IPS-18a (cell line): Measurements from ENCODE around the gene CNPY3.
"Not testable (repeated sequence)": the region's sequence is repeated elsewhere in the genome, so short reads cannot be mapped to it uniquely, and the experiment has no call there.

Experiments
- H3K27ac ChIP-seq: one replicate; pipeline ENCODE4 v1.5.1; 2013; ENCODE audit warnings: low read length
- H3K27me3 ChIP-seq: one replicate; pipeline ENCODE4 v1.6.1; 2013; ENCODE audit warnings: mild to moderate bottlenecking, low read length; ENCODE audit not compliant: control insufficient read depth, insufficient read depth
- H3K36me3 ChIP-seq: one replicate; pipeline ENCODE4 v1.6.1; 2013; ENCODE audit warnings: low read depth, low read length; ENCODE audit not compliant: control insufficient read depth
- H3K4me1 ChIP-seq: one replicate; pipeline ENCODE4 v1.6.1; 2013; ENCODE audit warnings: low read depth, low read length; ENCODE audit not compliant: control insufficient read depth
- H3K4me3 ChIP-seq: one replicate; pipeline ENCODE4 v1.5.1; 2013; ENCODE audit warnings: low read length
- H3K9ac ChIP-seq: one replicate; pipeline ENCODE4 v1.6.1; 2013; ENCODE audit warnings: mild to moderate bottlenecking, low read length, moderate library complexity
- H3K9me3 ChIP-seq: one replicate; pipeline ENCODE4 v1.6.1; 2013; ENCODE audit warnings: low read depth, low read length; ENCODE audit not compliant: control insufficient read depth

Gene CNPY3

DNA sequence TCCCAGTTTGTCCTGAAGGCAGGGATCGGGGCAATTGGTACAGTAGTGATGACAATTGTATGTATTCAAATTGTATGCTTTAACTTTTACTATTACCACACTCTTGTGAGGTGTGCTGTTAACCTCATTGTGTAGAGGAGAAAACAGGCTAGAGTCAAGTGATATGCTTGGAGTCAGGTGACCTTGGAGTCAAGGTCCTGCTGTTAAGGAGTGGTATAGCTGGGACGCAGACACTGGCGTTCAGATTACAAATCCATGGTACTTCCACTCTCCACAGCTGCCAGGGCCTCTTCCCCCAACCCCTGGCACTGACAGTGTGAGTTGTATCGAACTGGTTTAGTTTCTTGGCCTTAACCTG, 10.5 kb downstream of the CNPY3 start:
- no peaks in the 10 kb centered on the region for H3K4me1 ChIP-seq
- H3K9me3 ChIP-seq: no peaks in the 10 kb centered on the region

DNA sequence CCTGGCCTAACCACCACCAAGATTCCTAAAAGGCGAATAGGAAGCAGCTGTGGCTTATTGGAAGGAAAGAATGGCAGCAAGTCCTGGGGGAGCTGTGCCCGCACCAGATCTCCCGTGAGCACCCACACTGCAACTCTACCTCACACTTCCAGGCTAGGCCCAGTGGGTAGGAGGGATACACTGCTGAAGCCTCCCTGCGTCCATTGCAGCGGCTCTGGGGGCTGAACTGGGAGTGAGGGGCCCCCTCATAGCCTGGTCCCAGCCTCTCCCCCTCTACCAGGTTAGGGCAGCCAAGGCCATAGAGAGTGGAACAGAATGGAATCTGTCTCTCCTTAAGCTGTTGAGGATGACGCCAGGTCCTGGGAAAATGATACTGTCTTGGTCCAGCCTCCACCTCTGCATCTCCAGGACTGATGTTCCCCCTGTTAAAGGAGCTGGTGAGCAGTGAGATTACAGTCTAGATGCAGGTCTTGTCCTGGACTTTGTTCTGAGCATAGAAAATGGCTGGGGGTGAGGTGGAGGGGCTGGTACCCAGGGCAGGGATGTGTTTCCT, 11.3 kb downstream of the CNPY3 start:
- Histone ChIP-seq H3K27me3 (no peaks in the 10 kb centered on the region), H3K4me1 (no peaks in the 10 kb centered on the region), H3K36me3 (peaks cover 37% of the 10 kb centered on the region), H3K9ac (no peak overlapping the region), H3K9me3 (no peaks in the 10 kb centered on the region), H3K4me3 (no peak overlapping the region), H3K27ac (no peak overlapping the region)

More for the DNA sequence above, 10.5 kb downstream of the CNPY3 start:
- Histone ChIP-seq H3K9ac (no peak overlapping the region), H3K4me3 (no peak overlapping the region), H3K27ac (no peak overlapping the region), H3K36me3 (peaks cover 43% of the 10 kb centered on the region), H3K27me3 (no peaks in the 10 kb centered on the region)

- not testable (repeated sequence) for H3K9ac ChIP-seq, H3K27ac ChIP-seq, H3K9me3 ChIP-seq, H3K27me3 ChIP-seq, H3K4me3 ChIP-seq, H3K4me1 ChIP-seq
- peaks cover 29% of the 10 kb centered on the region for H3K36me3 ChIP-seq
Observed at GRCh38 chr6:42941356-42941755, 12.1 kb downstream of the CNPY3 start.

DNA sequence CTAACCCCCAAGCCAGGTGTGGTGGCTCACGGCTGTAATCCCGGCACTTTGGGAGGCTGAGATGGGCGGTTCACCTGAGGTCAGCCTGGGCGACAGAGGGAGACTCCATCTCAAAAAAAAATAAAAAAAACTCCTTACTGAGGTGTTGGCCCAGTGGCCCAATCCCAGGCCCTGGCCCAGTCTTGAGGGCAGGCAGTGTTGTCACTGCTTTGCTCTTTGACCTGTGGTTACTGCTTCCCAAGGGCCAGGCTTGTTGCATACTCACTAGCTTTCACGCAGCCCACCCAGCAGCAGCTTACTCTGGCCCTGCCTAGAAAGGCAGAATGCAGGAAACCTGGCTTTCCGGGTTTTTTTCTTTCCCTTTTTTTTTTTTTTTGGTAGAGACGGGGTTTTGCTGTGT, 13.2 kb downstream of the CNPY3 start:
- H3K9ac ChIP-seq: no peak overlapping the region
- no peak overlapping the region for H3K27ac ChIP-seq
- no peaks in the 10 kb centered on the region for H3K4me1 ChIP-seq
- H3K4me3 ChIP-seq: no peak overlapping the region
- H3K36me3 ChIP-seq: peaks cover 18% of the 10 kb centered on the region
- no peaks in the 10 kb centered on the region for H3K9me3 ChIP-seq
- no peaks in the 10 kb centered on the region for H3K27me3 ChIP-seq

DNA sequence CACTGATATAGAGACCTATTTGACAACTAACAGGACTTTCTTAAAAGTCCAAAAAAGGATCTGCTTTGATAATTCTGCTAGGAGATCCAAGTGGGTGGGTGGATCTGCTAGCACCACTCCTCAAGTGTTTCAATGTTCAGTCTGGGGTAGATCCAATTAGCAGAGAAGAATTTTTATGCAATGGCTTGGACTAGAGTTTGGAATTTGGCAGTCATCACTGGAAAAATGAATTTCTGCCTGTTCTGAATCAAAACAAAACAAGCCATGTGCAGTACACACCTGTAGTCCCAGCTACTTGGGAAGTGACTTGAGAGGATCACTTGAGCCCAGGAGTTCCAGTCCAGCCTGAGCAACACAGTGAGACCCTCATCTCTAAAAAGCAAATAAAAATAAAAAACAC, 18.7 kb downstream of the CNPY3 start:
- Histone ChIP-seq H3K27me3 (no peaks in the 10 kb centered on the region), H3K9ac (no peak overlapping the region), H3K4me1 (no peaks in the 10 kb centered on the region), H3K36me3 (no peaks in the 10 kb centered on the region), H3K9me3 (no peaks in the 10 kb centered on the region), H3K27ac (no peak overlapping the region), H3K4me3 (no peak overlapping the region)

GRCh38 chr6:42952389-42952788, 23.1 kb downstream of the CNPY3 start:
- no peak overlapping the region for H3K9ac ChIP-seq
- H3K4me3 ChIP-seq: no peak overlapping the region
- no peaks in the 10 kb centered on the region for H3K9me3 ChIP-seq
- no peak overlapping the region for H3K27ac ChIP-seq
- H3K4me1 ChIP-seq: no peaks in the 10 kb centered on the region
- H3K36me3 ChIP-seq: no peaks in the 10 kb centered on the region
- no peaks in the 10 kb centered on the region for H3K27me3 ChIP-seq

DNA sequence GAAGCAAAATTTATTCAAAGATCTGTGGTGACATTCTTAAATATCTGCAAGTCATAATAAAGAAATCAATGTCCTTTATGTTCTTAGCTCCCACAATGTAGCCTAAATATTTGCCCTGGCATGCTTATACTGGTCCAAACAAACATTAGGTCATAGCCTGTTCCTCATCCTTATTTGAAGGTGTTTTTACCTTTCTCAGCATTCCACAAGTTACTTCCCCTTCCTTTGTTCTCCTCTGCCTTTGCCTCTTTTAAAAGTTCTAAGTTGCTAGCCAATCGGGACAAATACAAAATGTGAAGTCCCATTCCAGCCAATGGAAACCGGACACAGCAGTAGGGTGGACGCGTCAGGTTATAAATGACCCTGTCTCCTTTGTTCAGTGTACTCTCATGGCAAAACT, 25.1 kb downstream of the CNPY3 start:
- H3K27ac ChIP-seq, H3K4me3 ChIP-seq, H3K9me3 ChIP-seq, H3K9ac ChIP-seq, H3K27me3 ChIP-seq, H3K36me3 ChIP-seq, H3K4me1 ChIP-seq: not testable (repeated sequence)

DNA sequence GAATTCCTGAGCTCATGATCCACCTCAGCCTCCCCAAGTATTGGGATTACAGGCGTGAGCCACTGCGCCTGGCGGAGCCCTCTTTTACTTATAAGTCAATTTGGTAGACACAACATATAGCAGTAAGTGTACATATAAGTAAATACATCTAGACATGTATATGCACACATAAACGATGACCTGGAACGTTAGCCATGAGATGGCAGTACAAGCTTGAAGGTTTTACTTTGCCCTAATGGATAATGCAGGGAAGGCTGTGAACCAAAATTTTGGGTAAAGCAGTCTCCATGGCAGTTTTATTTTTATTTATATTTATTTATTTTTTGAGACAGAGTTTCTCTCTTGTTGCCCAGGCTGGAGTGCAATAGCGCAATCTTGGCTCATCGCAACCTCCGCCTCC, 28.8 kb downstream of the CNPY3 start:
- Histone ChIP-seq H3K4me3 (no peak overlapping the region), H3K9ac (no peak overlapping the region), H3K4me1 (no peaks in the 10 kb centered on the region), H3K36me3 (no peaks in the 10 kb centered on the region), H3K27ac (no peak overlapping the region), H3K9me3 (no peaks in the 10 kb centered on the region), H3K27me3 (peaks cover 28% of the 10 kb centered on the region)

- Histone ChIP-seq H3K4me3 (peak overlapping the region; percentile 71), H3K36me3 (peaks cover under 1% of the 10 kb centered on the region), H3K27me3 (peaks cover 28% of the 10 kb centered on the region), H3K27ac (no peak overlapping the region), H3K9ac (no peak overlapping the region), H3K9me3 (no peaks in the 10 kb centered on the region), H3K4me1 (no peaks in the 10 kb centered on the region)
Observed at GRCh38 chr6:42959917-42960242, 30.6 kb downstream of the CNPY3 start.

DNA sequence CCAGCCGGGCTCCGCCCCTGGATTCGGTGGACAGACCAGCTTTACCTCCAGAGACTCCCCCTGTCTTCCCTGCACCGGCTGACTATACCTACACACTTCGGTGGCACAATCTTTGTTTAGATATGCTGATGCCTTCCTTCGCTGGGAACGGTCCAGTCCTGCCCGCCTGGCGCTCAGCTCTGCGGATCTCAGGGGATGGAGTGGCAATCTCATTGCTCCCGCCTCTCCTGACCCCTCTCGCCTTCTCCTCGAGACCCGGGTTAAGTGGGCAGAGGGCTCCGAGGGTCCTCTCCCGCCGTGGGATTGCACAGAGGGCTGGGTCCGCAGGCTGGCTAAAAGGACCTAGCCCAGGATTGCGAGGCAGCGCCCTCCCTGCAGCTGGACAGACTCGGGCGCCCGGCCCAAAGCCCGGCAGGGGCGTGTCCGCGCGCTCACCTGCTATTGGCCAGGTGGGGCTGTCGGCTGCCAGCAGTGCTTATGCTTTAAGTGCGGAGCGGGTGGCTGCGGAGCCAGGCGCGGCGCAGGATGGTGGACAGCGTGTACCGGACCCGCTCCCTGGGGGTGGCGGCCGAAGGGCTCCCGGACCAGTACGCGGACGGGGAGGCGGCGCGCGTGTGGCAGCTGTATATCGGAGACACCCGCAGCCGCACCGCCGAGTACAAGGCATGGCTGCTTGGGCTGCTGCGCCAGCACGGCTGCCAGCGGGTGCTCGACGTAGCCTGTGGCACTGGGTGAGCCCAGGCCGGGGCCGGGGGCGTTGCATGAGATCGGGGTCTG, 31.2 kb downstream of the CNPY3 start, which contains the start of gene GNMT:
Gene GNMT (plus strand): TSS at position 512 of the 777 bp plus-strand sequence. CDS start 14 bp downstream, at position 526.
- H3K9me3 ChIP-seq: no peaks in the 10 kb centered on the region
- H3K9ac ChIP-seq: no peak within 1 kb of the TSS
- H3K4me3 ChIP-seq: peak within 1 kb of the TSS; percentile 71
- H3K27ac ChIP-seq: no peak within 1 kb of the TSS
- peaks cover 28% of the 10 kb centered on the region for H3K27me3 ChIP-seq
- peaks cover 3% of the 10 kb centered on the region for H3K36me3 ChIP-seq
- H3K4me1 ChIP-seq: no peaks in the 10 kb centered on the region

GRCh38 chr6:42961020-42961470, 31.8 kb downstream of the CNPY3 start:
- H3K36me3 ChIP-seq: peaks cover 3% of the 10 kb centered on the region
- no peak overlapping the region for H3K9ac ChIP-seq
- peak overlapping the region; percentile 71 for H3K4me3 ChIP-seq
- H3K9me3 ChIP-seq: no peaks in the 10 kb centered on the region
- H3K27me3 ChIP-seq: peaks cover 28% of the 10 kb centered on the region
- no peak overlapping the region for H3K27ac ChIP-seq
- no peaks in the 10 kb centered on the region for H3K4me1 ChIP-seq

GRCh38 chr6:42962096-42962495, 32.8 kb downstream of the CNPY3 start:
- Histone ChIP-seq H3K27ac (no peak overlapping the region), H3K9ac (no peak overlapping the region), H3K9me3 (no peaks in the 10 kb centered on the region), H3K36me3 (peaks cover 3% of the 10 kb centered on the region), H3K4me1 (no peaks in the 10 kb centered on the region), H3K27me3 (peaks cover 28% of the 10 kb centered on the region), H3K4me3 (no peak overlapping the region)
